Upper lobe of right lung (tissue), 1 donor: ENCODE data around the gene WAPL. TPM values are rescaled to one million over a fixed set of nuclear protein-coding genes. Genes with fewer than 3 reads are reported as not detected.
"Not testable (repeated sequence)": the region's sequence is repeated elsewhere in the genome, so short reads cannot be mapped to it uniquely, and the experiment has no call there.

Experiments used
- ATAC-seq: fragments of 200-7000 bp; cut with Tn5 transposase; one replicate; pipeline ENCODE4 v1.9.1; 2020; ENCODE audit warnings: mild to moderate bottlenecking, moderate library complexity
- DNase-seq: peaks from one replicate; pipeline ENCODE4 v3.0.0-alpha.2; 2020
- H3K27ac ChIP-seq: fragments of 200-600 bp; one replicate; pipeline ENCODE4 v1.8.0; 2022
- H3K27me3 ChIP-seq: fragments of 200-600 bp; one replicate; pipeline ENCODE4 v1.8.0; 2022; ENCODE audit warnings: mild to moderate bottlenecking
- H3K36me3 ChIP-seq: fragments of 200-600 bp; one replicate; pipeline ENCODE4 v1.8.0; 2022
- H3K4me1 ChIP-seq: fragments of 200-600 bp; one replicate; pipeline ENCODE4 v1.8.0; 2022
- H3K4me3 ChIP-seq: fragments of 200-600 bp; one replicate; pipeline ENCODE4 v1.8.0; 2022; ENCODE audit warnings: mild to moderate bottlenecking
- H3K9me3 ChIP-seq: fragments of 200-600 bp; one replicate; pipeline ENCODE4 v1.8.0; 2022
- intact Hi-C: fragments of 100-400 bp; cut with DNase I; formaldehyde crosslinking; loops from one replicate; pipeline ENCODE4 v1.11.0; 2022
- total RNA-seq: library from RNA; stranded (reverse); fragmentation: NEBNext Ultra II Directional; extraction: Animal tissue kit (Norgen Biotek cat#: 25700); gene quantifications from one replicate; pipeline ENCODE4 v1.2.1, GENCODE V29; 2021
- TF ChIP-seq, protein P1 (sequence below): fragments of 200-600 bp; IDR thresholded peaks from one replicate; pipeline ENCODE4 v1.8.0; 2022; ENCODE audit warnings: antibody characterized with exemption
- donor health status: DM: no; HTN: yes; CAD: no; lungs with severe emphysema.

Gene WAPL
- total RNA-seq, 1 donor from 2014 or later, result 35.1 TPM

DNA sequence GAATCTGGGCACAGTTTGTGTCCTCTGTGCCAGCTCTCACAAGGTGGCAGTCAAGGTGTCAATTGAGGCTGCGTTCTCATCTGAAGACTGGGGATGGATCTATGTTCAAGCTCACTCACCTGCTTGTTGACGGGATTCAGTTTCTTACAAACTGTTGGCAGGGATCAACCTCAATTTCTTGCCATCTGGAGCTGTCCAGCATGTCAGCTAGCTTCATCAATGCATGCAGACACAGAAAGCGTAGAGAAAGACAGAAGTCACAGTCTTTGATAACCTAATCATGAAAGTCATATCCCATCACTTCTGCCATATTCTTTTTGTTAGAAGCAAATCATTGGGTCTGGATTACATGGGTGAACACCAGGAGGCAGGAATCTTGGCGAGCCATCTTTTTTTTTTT lies 32.0 kb upstream of the WAPL start:
- TF ChIP-seq, protein P1, sequence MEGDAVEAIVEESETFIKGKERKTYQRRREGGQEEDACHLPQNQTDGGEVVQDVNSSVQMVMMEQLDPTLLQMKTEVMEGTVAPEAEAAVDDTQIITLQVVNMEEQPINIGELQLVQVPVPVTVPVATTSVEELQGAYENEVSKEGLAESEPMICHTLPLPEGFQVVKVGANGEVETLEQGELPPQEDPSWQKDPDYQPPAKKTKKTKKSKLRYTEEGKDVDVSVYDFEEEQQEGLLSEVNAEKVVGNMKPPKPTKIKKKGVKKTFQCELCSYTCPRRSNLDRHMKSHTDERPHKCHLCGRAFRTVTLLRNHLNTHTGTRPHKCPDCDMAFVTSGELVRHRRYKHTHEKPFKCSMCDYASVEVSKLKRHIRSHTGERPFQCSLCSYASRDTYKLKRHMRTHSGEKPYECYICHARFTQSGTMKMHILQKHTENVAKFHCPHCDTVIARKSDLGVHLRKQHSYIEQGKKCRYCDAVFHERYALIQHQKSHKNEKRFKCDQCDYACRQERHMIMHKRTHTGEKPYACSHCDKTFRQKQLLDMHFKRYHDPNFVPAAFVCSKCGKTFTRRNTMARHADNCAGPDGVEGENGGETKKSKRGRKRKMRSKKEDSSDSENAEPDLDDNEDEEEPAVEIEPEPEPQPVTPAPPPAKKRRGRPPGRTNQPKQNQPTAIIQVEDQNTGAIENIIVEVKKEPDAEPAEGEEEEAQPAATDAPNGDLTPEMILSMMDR, result no peak
- ATAC-seq, result no peak
- no peaks in the 10 kb centered on the region for H3K4me1 ChIP-seq
- H3K27ac ChIP-seq, result no peak overlapping the region
- DNase-seq, result no peak
- H3K36me3 ChIP-seq, result no peaks in the 10 kb centered on the region
- H3K4me3 ChIP-seq, result no peak overlapping the region
- intact Hi-C loops, result no loop called here
- no peaks in the 10 kb centered on the region for H3K27me3 ChIP-seq
- H3K9me3 ChIP-seq, result no peaks in the 10 kb centered on the region

DNA sequence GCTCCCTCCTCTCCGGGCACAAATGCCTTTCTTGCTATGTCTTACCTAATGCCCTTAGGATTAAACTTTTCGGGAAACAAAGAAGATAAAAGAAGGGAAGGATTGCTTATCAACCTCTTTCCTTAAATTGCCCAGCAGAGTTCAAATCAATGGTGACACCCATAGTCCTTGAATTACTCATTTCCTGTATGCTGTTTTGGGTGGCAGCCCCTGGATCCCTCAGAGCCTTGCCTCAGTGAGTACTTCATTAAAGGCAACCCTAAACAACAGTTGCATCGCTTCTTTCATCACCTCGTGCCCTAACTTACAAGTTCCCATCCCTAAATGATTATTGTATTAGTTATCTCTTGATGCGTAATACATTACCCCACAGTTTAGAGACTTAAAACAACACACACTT lies 31.6 kb upstream of the WAPL start:
- Histone ChIP-seq H3K9me3 (no peaks in the 10 kb centered on the region), H3K4me3 (no peak overlapping the region), H3K27me3 (no peaks in the 10 kb centered on the region), H3K4me1 (no peaks in the 10 kb centered on the region), H3K27ac (no peak overlapping the region), H3K36me3 (no peaks in the 10 kb centered on the region)
- TF ChIP-seq, protein P1, result no peak
- ATAC-seq (no peak), DNase-seq (no peak)
- intact Hi-C loops, result no loop called here

DNA sequence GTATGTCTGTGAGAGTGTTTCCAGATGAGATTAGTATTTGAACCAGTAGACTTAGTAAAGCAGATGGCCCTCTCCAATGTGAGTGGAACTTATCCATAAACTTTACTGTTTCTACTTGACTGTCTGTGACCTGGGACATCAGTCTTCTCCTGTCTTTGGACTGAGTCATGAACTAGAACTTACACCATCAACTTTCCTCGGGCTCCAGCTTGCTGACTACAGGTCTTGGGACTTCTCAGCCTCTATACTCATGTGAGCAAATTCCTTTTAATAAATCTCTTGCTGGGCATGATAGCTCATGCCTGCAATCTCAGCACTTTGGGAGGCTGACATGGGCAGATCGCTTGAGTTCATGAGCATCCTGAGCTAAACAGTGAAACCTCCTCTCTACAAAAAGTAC lies 25.7 kb upstream of the WAPL start:
- DNase-seq, result no peak
- no peak for ATAC-seq
- Histone ChIP-seq H3K4me3 (no peak overlapping the region), H3K9me3 (no peaks in the 10 kb centered on the region), H3K27ac (no peak overlapping the region), H3K27me3 (no peaks in the 10 kb centered on the region), H3K4me1 (no peaks in the 10 kb centered on the region), H3K36me3 (no peaks in the 10 kb centered on the region)
- TF ChIP-seq, protein P1, result no peak
- intact Hi-C loops, result no loop called here

- TF ChIP-seq, protein P1, result no peak
- DNase-seq, result no peak
- intact Hi-C loops, result no loop called here
Observed at GRCh38 chr10:86545101-86545500, 23.5 kb upstream of the WAPL start.

GRCh38 chr10:86540016-86540415 lies 18.4 kb upstream of the WAPL start:
- no peak overlapping the region for H3K4me3 ChIP-seq
- TF ChIP-seq, protein P1, result no peak
- H3K27me3 ChIP-seq, result no peaks in the 10 kb centered on the region
- ATAC-seq (no peak), DNase-seq (no peak)
- no peak overlapping the region for H3K27ac ChIP-seq
- H3K9me3 ChIP-seq, result no peaks in the 10 kb centered on the region
- intact Hi-C loops, result no loop called here
- no peaks in the 10 kb centered on the region for H3K36me3 ChIP-seq
- peaks cover 4% of the 10 kb centered on the region for H3K4me1 ChIP-seq

More at GRCh38 chr10:86545101-86545500, 23.5 kb upstream of the WAPL start:
- no peak overlapping the region for H3K27ac ChIP-seq
- H3K4me1 ChIP-seq, result no peaks in the 10 kb centered on the region
- no peak for ATAC-seq
- H3K4me3 ChIP-seq, result no peak overlapping the region
- H3K9me3 ChIP-seq, result no peaks in the 10 kb centered on the region
- no peaks in the 10 kb centered on the region for H3K27me3 ChIP-seq
- H3K36me3 ChIP-seq, result no peaks in the 10 kb centered on the region

DNA sequence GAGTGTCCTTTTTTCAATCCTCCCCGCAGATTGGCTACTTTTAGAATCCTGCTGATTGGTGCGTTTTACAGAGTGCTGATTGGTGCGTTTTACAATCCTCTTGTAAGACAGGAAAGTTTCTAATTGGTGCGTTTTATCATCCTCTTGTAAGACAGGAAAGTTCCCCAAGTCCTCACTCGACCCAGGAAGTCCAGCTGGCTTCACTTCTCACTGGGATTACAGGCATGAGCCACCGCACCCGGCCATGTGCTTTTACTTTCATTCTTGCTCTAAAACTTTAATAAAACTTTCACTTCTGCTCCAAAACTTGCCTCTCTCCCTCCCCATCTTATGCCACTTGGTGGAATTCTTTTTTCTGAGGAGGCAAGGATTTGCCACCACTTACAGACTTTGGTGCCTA lies 17.0 kb upstream of the WAPL start:
- ATAC-seq (no peak), DNase-seq (no peak)
- H3K9me3 ChIP-seq, result no peaks in the 10 kb centered on the region
- H3K27ac ChIP-seq, result no peak overlapping the region
- H3K4me3 ChIP-seq, result no peak overlapping the region
- intact Hi-C loops, result no loop called here
- TF ChIP-seq, protein P1, result no peak
- H3K36me3 ChIP-seq, result no peaks in the 10 kb centered on the region
- no peaks in the 10 kb centered on the region for H3K27me3 ChIP-seq
- peaks cover 5% of the 10 kb centered on the region for H3K4me1 ChIP-seq

DNA sequence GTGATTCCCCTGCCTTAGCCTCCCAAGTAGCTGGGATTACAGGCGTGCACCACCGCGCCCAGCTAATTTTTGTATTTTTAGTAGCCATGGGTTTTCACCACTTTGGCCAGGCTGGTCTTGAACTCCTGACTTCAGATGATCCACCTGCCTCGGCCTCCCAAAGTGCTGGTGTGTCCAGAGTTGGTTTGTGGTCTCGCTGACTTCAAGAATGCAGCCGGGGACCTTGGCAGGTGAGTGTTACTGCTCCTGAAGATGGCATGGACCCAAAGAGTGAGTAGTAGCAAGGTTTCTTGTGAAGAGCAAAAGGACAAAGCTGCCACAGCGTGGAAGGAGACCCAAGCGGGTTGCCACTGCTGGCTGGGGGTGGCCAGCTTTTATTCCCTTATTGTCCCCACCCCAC lies 16.4 kb upstream of the WAPL start:
- H3K27ac ChIP-seq, H3K36me3 ChIP-seq, H3K9me3 ChIP-seq, H3K4me3 ChIP-seq, DNase-seq, H3K27me3 ChIP-seq, intact Hi-C loops, ATAC-seq, H3K4me1 ChIP-seq: not testable (repeated sequence)
